GM19455 (cell line): ENCODE data around the gene P2RY12.
"Not testable (repeated sequence)": the region's sequence is repeated elsewhere in the genome, so short reads cannot be mapped to it uniquely, and the experiment has no call there.

Source experiments
- ATAC-seq: cut with Tn5 transposase; IDR thresholded peaks from one replicate; pipeline ENCODE4 v1.9.1; 2021; ENCODE audit not compliant: unreplicated experiment

The P2RY12 gene

DNA sequence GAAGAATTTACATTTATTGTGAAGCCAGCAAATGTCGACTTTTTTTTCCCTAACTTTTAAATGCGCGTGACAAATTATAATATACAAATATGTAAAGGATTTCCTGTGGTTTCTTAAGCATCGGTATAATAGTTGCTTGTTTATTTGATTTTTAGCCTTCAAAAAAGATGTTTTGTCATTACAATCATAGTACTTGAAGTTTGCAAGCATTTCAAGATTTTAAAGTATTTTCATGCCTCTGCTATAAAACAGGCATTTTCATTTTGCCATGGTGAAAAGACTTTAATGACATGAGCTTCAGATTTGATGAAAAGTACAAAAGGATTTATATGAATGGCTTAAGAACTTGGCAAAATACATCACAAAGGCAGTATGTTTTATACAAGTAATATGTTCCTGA lies 9.4 kb upstream of the P2RY12 start:
- ATAC-seq, result no peak

- no peak for ATAC-seq
Measured at GRCh38 chr3:151393146-151393830, 8.7 kb upstream of the P2RY12 start.

DNA sequence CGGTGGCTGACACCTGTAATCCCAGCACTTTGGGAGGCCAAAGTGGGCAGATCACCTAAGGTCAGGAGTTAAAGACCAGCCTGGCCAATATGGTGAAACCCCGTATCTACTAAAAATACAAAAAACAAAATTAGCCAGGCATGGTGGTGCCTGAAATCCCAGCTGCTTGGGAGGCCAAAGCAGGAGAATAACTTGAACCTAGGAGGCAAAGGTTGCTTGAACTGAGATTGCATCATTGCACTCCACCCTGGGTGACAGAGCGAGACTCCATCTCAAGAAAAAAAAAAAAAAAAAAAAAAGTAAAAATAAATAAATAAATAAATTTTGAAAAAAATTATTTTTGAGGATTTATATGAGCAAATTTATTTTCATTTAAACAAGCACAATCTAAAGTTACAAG lies 7.6 kb upstream of the P2RY12 start:
- not testable (repeated sequence) for ATAC-seq

DNA sequence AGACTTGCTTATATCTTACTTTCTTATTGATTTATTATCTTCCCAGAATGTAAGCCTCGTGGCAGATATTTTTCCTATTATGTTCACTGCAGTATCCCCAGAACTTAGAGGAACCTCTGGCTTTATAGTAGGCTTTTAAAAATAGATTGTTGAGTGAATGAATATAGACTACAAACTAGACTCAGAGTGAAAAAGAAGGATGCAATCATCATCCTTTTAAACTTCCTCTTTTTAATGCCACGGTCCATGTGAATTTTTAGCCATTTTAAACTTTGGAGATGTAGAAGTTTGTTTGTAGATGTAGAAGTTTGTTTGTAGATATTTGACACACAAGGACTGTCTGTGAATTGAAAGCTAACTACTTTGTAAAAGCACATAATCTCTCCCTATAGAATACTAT lies 7.2 kb upstream of the P2RY12 start:
- no peak for ATAC-seq

- ATAC-seq, result no peak
Measured at GRCh38 chr3:151387842-151388241, 3.3 kb upstream of the P2RY12 start.

GRCh38 chr3:151387432-151387831 lies 2.9 kb upstream of the P2RY12 start:
- no peak for ATAC-seq

- ATAC-seq, result no peak
Measured at GRCh38 chr3:151386056-151386455, 1.5 kb upstream of the P2RY12 start.

DNA sequence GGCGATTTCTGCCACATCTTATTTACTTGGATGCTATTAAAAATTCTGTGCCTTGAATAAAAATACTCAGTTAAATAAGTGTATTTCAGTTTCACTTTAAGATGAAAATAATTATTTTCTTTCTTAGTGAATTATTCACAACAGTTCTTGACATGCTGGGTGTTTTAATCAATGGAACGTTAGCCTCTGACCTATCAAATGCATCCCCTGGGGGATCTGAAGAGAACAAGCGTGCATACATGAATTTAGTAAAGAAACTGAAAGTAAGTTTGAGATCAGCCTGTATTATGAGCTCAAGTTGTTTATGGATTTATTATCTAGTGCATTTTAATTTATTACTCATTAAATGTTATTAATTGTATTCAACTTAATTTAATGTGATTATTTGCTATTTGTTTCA lies 597 bp downstream of the P2RY12 start:
- ATAC-seq, result peak; percentile 36

- ATAC-seq, result no peak
Measured at GRCh38 chr3:151383111-151383510, 1.4 kb downstream of the P2RY12 start.

- peak; percentile 29 for ATAC-seq
Measured at GRCh38 chr3:151382671-151383070, 1.9 kb downstream of the P2RY12 start.

- ATAC-seq, result no peak
Measured at GRCh38 chr3:151379083-151379734, 5.3 kb downstream of the P2RY12 start.

- ATAC-seq, result peak; percentile 63
Measured at GRCh38 chr3:151377768-151378385, 6.7 kb downstream of the P2RY12 start.

DNA sequence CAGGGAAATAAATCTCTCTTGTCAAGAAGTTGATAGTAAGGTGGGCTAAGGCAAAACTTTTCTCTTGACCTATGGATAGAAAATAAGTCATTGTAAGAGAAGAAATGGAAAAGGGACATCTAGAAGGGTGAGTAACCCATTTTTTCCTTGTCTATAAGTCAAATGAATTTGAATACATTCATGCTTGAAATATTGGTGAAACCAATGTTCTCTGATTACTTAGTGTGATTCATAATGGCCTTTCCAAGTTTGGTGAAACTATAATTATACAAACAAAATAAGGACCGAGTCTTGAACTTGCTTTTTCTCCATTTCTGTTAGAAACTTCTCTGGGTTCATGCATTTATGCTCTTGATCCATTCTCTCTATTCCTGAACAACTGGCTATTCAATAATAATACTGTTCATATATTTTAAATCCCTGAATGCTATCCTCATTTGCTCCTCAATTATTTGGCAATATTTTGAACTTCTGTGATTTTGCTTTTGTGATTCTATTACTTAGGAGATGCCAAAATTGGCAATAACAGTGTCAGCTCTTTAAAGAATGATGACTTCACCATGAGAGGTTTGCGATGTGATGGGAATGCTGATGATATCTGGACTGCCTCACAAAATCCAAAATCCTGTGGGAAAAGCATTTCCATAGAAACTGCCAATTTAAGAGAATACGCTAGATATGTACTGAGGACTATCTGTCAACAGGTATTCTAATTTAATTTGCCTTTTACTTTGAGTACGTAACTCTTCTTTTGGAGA lies 12.3 kb downstream of the P2RY12 start:
- ATAC-seq, result no peak

- no peak for ATAC-seq
Measured at GRCh38 chr3:151371526-151371925, 13.0 kb downstream of the P2RY12 start.

GRCh38 chr3:151367448-151367847 lies 17.1 kb downstream of the P2RY12 start:
- ATAC-seq, result no peak

GRCh38 chr3:151366993-151367392 lies 17.6 kb downstream of the P2RY12 start:
- no peak for ATAC-seq

DNA sequence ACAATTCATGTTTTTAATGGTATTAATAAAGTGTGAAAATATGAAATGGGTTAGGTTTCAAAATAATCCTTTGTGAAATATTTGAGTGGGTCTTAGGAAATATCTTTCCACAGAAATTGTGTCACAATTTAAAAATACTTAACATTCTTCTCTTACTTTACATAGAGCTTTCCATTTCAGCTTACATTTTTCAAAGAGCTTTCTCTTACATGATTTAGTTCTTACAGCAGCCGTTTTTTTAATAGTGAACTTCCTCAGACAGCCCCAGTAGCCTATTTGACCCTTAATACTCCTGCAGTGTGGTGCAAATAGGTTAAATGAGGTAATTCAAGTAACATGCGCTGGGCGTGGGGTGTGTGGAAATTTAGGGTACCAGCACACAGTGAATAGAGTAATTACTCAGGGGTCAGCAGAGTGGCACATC lies 21.8 kb downstream of the P2RY12 start:
- ATAC-seq, result no peak

DNA sequence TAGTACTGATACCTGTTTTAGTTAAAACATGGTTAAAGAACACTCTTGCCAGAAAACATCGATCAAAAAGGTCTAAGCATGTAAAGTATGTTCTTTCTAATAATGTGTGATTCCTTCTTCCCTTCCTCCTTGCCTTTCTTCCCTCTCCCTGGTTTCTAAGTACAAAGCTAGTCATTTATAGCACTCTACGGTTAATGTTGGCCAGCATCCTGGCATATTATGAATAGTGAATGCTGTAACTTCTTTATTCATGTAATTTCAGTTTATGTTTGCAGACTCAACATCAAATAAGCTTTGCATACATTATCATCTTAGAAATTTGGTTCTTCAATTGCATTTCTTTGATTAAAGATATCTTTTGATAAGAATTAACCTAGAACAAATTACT lies 27.1 kb downstream of the P2RY12 start:
- no peak for ATAC-seq

GRCh38 chr3:151356794-151357462 lies 27.6 kb downstream of the P2RY12 start:
- no peak for ATAC-seq

GRCh38 chr3:151351648-151352047 lies 32.9 kb downstream of the P2RY12 start:
- peak; percentile 29 for ATAC-seq

- peak; percentile 76 for ATAC-seq
Measured at GRCh38 chr3:151351219-151351618, 33.3 kb downstream of the P2RY12 start.
